ENCODE results near the gene RNF223. TPM values are rescaled to one million over a fixed set of nuclear protein-coding genes. Genes with fewer than 3 reads are reported as not detected.
A peak's percentile ranks its signal among the peaks of the same experiment; 100 is the strongest.

Gene RNF223
- total RNA-seq, 1 donor from 2014 or later = not detected

GRCh38 chr1:1025730-1026129, 48.4 kb downstream of the RNF223 start:
- H3K27ac Mint-ChIP-seq (ENCODE audit: unreplicated experiment) = no peak overlapping the region
- no peak for DNase-seq (ENCODE audit: low spot score)
- H3K27me3 Mint-ChIP-seq (ENCODE audit: low read depth) = no peaks in the 10 kb centered on the region
- H3K4me1 Mint-ChIP-seq (ENCODE audit: low read depth) = peaks cover 32% of the 10 kb centered on the region
- H3K4me3 Mint-ChIP-seq (ENCODE audit: unreplicated experiment) = no peak overlapping the region
- no peak for TF ChIP-seq CTCF (IDR thresholded peaks at IDR 0.05)
- no peaks in the 10 kb centered on the region for H3K9me3 Mint-ChIP-seq (ENCODE audit: low read depth)
- H3K36me3 Mint-ChIP-seq (ENCODE audit: low read depth) = peaks cover 2% of the 10 kb centered on the region

DNA sequence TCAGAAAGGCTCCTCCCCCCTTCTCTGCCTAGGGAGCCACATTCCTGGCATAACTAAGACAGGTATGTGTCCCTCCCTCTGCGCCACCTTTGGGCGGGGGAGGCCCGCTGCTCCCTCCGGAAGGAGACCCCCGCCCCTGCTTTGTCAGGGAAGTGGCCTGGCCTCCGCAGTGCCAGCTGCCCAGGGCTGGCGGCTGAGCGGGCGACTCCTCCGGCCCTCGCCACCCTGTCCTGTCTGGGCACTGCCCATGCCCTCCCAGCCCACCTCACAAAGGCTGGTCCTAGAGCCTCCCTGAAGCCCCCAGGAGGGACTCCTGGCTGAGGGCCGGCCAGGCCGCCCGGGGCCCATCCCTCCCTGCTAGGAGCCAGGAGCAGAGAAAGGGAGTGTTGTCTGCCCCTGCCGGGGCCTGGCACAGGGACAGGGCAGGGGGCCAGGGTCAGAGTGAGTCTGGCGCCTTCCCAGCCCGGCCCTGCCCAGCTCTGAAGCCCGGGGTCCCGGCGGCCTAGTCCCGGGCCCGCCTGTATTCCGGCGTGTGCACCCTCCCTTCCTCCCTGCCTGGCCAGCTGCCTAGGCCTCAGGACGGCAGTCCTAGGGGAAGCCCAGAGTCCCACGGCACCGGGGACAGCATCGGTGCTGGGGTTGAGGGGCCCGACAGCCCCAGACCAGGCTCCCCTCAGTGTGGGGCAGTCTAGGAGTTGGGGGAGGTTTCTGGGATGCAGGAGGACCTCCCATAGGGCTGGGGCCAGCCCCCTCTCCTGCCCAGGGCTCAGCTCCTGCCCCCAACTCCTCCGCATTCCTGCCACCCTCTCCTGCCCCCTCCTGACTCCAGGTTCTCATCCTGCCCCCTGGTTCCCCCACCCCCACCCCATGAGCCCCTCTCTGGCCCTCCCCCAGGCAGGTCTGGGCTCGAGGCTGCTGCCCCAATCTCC, 49.1 kb downstream of the RNF223 start:
- Mint-ChIP-seq H3K36me3 (ENCODE audit: low read depth) (peaks cover 2% of the 10 kb centered on the region), H3K27me3 (ENCODE audit: low read depth) (no peaks in the 10 kb centered on the region), H3K9me3 (ENCODE audit: low read depth) (no peaks in the 10 kb centered on the region), H3K4me3 (ENCODE audit: unreplicated experiment) (peak overlapping the region; percentile 6), H3K4me1 (ENCODE audit: low read depth) (peaks cover 32% of the 10 kb centered on the region), H3K27ac (ENCODE audit: unreplicated experiment) (no peak overlapping the region)
- no peak for DNase-seq (ENCODE audit: low spot score)
- TF ChIP-seq CTCF (IDR thresholded peaks at IDR 0.05) = no peak

DNA sequence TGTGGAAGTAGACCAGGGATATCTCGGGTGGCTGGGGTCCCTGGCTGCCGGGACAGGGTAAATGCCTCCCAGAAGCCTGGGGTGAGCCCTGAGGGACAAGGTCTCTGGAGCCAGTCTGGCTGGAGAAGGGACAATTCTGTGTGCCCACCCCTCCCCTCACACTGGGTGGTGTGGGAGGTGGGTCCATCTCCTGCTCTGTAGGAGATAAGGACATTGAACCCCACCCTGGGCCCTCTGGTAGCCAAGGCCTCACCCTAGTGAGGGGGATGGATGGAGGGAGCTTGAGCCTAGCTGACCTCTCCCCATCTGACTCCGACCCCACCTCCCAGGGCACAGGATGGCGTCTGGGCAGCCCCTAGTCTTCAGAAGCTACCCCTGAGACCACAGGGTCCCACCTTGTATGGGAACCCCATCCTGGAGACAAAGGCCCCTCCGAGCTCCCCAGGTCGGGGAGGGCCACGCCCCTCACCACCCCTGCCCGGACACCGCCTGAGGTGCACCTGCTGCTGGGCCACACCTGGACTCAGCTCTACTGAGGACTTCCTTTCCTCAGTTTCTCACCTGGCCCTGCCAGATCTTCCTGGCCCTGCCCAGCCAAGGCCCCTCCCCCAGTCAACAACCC, 49.8 kb downstream of the RNF223 start:
- peaks cover 32% of the 10 kb centered on the region for H3K4me1 Mint-ChIP-seq (ENCODE audit: low read depth)
- TF ChIP-seq CTCF (IDR thresholded peaks at IDR 0.05) = no peak
- H3K27me3 Mint-ChIP-seq (ENCODE audit: low read depth) = no peaks in the 10 kb centered on the region
- H3K4me3 Mint-ChIP-seq (ENCODE audit: unreplicated experiment) = peak overlapping the region; percentile 6
- DNase-seq (ENCODE audit: low spot score) = no peak
- H3K27ac Mint-ChIP-seq (ENCODE audit: unreplicated experiment) = no peak overlapping the region
- H3K9me3 Mint-ChIP-seq (ENCODE audit: low read depth) = no peaks in the 10 kb centered on the region
- peaks cover 2% of the 10 kb centered on the region for H3K36me3 Mint-ChIP-seq (ENCODE audit: low read depth)

GRCh38 chr1:1023700-1024099, 50.4 kb downstream of the RNF223 start:
- no peaks in the 10 kb centered on the region for H3K27me3 Mint-ChIP-seq (ENCODE audit: low read depth)
- peaks cover 2% of the 10 kb centered on the region for H3K36me3 Mint-ChIP-seq (ENCODE audit: low read depth)
- H3K4me1 Mint-ChIP-seq (ENCODE audit: low read depth) = peaks cover 32% of the 10 kb centered on the region
- no peak overlapping the region for H3K4me3 Mint-ChIP-seq (ENCODE audit: unreplicated experiment)
- TF ChIP-seq CTCF (IDR thresholded peaks at IDR 0.05) = no peak
- H3K9me3 Mint-ChIP-seq (ENCODE audit: low read depth) = no peaks in the 10 kb centered on the region
- H3K27ac Mint-ChIP-seq (ENCODE audit: unreplicated experiment) = no peak overlapping the region
- DNase-seq (ENCODE audit: low spot score) = no peak

DNA sequence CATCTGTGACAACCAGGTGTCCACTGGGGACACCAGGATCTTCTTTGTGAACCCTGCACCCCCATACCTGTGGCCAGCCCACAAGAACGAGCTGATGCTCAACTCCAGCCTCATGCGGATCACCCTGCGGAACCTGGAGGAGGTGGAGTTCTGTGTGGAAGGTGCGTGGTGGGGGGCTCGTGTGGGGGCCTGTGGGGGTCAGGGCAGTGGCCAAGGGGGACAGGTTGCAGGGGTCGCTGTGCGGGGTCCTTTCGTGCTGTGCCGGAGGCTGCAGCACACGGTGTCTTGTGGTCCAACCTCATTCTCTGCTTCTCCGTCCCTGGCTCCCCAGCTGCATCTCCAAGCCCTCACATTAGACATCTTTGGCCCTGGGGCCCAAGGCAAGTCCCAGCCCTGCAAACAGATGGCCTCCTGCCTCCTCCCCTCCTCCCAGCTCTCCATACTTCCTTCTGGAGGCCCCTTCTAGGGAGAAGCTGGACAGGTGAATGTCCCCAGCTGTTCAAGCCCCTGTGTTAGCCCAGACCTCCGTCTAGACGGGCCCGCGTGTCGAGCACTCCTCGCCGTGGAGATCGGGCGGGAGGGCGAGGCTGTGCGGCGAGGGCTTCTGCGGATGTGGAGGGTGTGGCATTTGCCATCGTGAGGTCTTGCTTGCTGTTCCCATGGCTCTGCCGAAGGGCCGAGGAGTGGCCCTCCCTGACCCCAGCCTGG, 51.6 kb downstream of the RNF223 start:
- H3K4me3 Mint-ChIP-seq (ENCODE audit: unreplicated experiment) = peak overlapping the region; percentile 76
- TF ChIP-seq CTCF (IDR thresholded peaks at IDR 0.05) = no peak
- H3K9me3 Mint-ChIP-seq (ENCODE audit: low read depth) = no peaks in the 10 kb centered on the region
- no peaks in the 10 kb centered on the region for H3K27me3 Mint-ChIP-seq (ENCODE audit: low read depth)
- H3K27ac Mint-ChIP-seq (ENCODE audit: unreplicated experiment) = no peak overlapping the region
- H3K4me1 Mint-ChIP-seq (ENCODE audit: low read depth) = peaks cover 32% of the 10 kb centered on the region
- peaks cover 2% of the 10 kb centered on the region for H3K36me3 Mint-ChIP-seq (ENCODE audit: low read depth)
- DNase-seq (ENCODE audit: low spot score) = no peak

Measured in chondrocyte (in vitro differentiated cells).